Fibroblast of pulmonary artery (primary cell): ENCODE results near the gene SPATS2.
A peak's percentile ranks its signal among the peaks of the same experiment; 100 is the strongest.

Experiments used
- DNase-seq: peaks from one replicate; pipeline ENCODE4 v3.0.0-alpha.2; 2010; ENCODE audit warnings: low read depth
- H3K4me3 ChIP-seq: replicated peaks from 2 replicates; pipeline ENCODE4 v1.5.1; 2011; ENCODE audit warnings: low read depth, mild to moderate bottlenecking, control low read depth, low read length, moderate library complexity
- CTCF ChIP-seq: IDR thresholded peaks from 2 replicates; pipeline ENCODE4 v1.5.1; 2011; ENCODE audit warnings: mild to moderate bottlenecking, control low read depth, low read length, inconsistent platforms; ENCODE audit errors: missing control alignments

Gene SPATS2

GRCh38 chr12:49538510-49539403 is 171.5 kb downstream of the SPATS2 start, which contains the start of gene KCNH3:
Gene KCNH3 (plus strand): TSS chr12:49539030. CDS start chr12:49539417, 387 bp downstream.
- DNase-seq: peak; percentile 58
- no peak for TF ChIP-seq CTCF
- peak within 1 kb of the TSS; percentile 37 for H3K4me3 ChIP-seq

GRCh38 chr12:49539406-49540228 is 172.4 kb downstream of the SPATS2 start:
- no peak for TF ChIP-seq CTCF
- DNase-seq: no peak
- H3K4me3 ChIP-seq: no peak overlapping the region

- no peak overlapping the region for H3K4me3 ChIP-seq
- no peak for TF ChIP-seq CTCF
These were observed 173.2 kb downstream of the SPATS2 start for GRCh38 chr12:49540229-49541139.

GRCh38 chr12:49541140-49541861 is 174.0 kb downstream of the SPATS2 start:
- H3K4me3 ChIP-seq: no peak overlapping the region
- TF ChIP-seq CTCF: no peak
- DNase-seq: no peak

More at GRCh38 chr12:49540229-49541139, 173.2 kb downstream of the SPATS2 start:
- DNase-seq: no peak

GRCh38 chr12:49541911-49542505 is 174.7 kb downstream of the SPATS2 start:
- no peak for DNase-seq
- H3K4me3 ChIP-seq: no peak overlapping the region
- TF ChIP-seq CTCF: no peak
